AG04449 (cell line): ENCODE data around the gene CDH10.

Experiments
- CTCF ChIA-PET: fragments of 350-600 bp; formaldehyde crosslinking; extraction: SDS; loops from one replicate; lab custom pipeline; 2021; ENCODE audit warnings: antibody characterized with exemption; lab: Yijun Ruan, JAX
- POLR2A ChIA-PET: fragments of 400-600, 350-600 bp; formaldehyde crosslinking; extraction: SDS; loops from one replicate; lab custom pipeline; 2020; ENCODE audit warnings: antibody characterized with exemption, inconsistent platforms; lab: Yijun Ruan, JAX
- DNase-seq: peaks from one replicate; pipeline ENCODE4 v3.0.0-alpha.2; 2010; ENCODE audit warnings: low read depth, low spot score
- H3K4me3 ChIP-seq: 2 replicates; pipeline ENCODE4 v1.5.1; 2011; ENCODE audit warnings: low read depth, mild to moderate bottlenecking, control low read depth, low read length
- TF ChIP-seq, protein P1 (sequence below): IDR thresholded peaks from one replicate; pipeline ENCODE4 v1.5.1; 2011; ENCODE audit warnings: mild to moderate bottlenecking, moderate library complexity, low read length, control low read depth, inconsistent platforms; ENCODE audit not compliant: insufficient read depth; ENCODE audit errors: missing control alignments

CDH10 gene

DNA sequence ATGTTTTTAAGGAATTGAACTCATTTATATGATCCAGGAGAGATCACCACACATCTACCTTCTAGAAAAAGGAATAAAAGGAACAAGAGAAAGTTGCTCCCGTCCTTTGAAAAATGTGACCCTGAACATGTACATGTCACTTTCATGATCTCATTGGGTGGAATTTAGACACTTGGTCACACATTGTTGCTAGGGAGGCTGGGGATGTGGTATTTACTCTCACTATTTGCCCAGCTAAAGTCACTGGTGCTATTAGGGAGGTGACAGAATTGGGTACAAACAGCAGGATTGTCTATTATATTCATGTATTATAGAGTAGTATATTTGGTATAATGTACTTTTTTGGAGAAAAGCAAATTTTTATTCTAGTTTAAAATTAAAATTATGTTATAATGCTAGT, 2.1 kb upstream of the CDH10 start:
- DNase-seq = no peak
- TF ChIP-seq, protein P1, sequence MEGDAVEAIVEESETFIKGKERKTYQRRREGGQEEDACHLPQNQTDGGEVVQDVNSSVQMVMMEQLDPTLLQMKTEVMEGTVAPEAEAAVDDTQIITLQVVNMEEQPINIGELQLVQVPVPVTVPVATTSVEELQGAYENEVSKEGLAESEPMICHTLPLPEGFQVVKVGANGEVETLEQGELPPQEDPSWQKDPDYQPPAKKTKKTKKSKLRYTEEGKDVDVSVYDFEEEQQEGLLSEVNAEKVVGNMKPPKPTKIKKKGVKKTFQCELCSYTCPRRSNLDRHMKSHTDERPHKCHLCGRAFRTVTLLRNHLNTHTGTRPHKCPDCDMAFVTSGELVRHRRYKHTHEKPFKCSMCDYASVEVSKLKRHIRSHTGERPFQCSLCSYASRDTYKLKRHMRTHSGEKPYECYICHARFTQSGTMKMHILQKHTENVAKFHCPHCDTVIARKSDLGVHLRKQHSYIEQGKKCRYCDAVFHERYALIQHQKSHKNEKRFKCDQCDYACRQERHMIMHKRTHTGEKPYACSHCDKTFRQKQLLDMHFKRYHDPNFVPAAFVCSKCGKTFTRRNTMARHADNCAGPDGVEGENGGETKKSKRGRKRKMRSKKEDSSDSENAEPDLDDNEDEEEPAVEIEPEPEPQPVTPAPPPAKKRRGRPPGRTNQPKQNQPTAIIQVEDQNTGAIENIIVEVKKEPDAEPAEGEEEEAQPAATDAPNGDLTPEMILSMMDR = no peak
- POLR2A ChIA-PET = no interaction called here
- no peak overlapping the region for H3K4me3 ChIP-seq
- CTCF ChIA-PET = interaction anchor here (1.3 kb wide), 1 partner anchor 359 kb away, joined by 5 read pairs; no protein-coding TSS in a partner anchor

DNA sequence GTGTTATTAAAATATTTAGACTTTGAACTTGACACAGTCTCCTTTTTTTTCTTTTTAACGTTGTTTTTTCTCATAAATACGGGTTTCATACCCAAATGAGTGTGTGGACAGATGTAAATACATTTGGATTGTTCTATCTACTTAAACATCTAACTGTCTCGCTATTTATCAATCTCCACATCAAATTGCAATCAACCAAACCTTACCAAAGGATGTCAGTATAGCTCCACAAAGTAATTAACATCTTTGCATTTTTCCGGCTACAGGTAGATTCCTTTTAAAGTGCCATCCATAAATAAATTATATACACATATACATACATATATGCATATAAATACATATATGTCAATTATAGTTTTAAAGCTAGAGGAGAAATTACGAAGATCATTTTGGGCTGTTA, 705 bp upstream of the CDH10 start:
- ChIA-PET CTCF (interaction anchor here (1.3 kb wide), 1 partner anchor 361 kb away, joined by 5 read pairs; no protein-coding TSS in a partner anchor), POLR2A (no interaction called here)
- no peak overlapping the region for H3K4me3 ChIP-seq
- TF ChIP-seq, protein P1 = no peak
- DNase-seq = no peak

GRCh38 chr5:24643880-24644279, 898 bp downstream of the CDH10 start:
- no peak for DNase-seq
- POLR2A ChIA-PET = no interaction called here
- CTCF ChIA-PET = interaction anchor here (0.9 kb wide), 1 partner anchor 364 kb away, joined by 3 read pairs; no protein-coding TSS in a partner anchor
- peak overlapping the region; percentile 51 for H3K4me3 ChIP-seq
- TF ChIP-seq, protein P1 = no peak

DNA sequence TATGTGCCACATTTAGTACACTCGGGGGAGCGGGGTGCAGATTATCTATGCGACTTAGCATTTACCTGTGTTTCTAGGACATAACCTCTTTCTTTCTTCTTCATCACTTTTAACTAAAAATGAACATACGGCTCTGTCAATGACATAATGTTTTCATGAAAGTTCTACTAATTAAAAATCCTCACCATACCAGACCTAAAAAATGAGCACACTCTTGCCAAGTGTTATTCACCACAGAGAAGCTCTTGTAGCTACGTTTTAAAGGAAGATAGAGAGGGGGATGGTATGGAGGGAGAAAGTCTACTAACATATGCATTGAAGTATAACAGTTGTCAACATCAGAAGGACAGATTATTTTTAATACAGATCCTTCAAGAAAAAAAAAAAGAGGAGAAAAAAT, 1.6 kb downstream of the CDH10 start:
- POLR2A ChIA-PET = no interaction called here
- TF ChIP-seq, protein P1 = no peak
- no peak for DNase-seq
- H3K4me3 ChIP-seq = no peak overlapping the region
- CTCF ChIA-PET = interaction anchor here (0.9 kb wide), 1 partner anchor 365 kb away, joined by 3 read pairs; no protein-coding TSS in a partner anchor

DNA sequence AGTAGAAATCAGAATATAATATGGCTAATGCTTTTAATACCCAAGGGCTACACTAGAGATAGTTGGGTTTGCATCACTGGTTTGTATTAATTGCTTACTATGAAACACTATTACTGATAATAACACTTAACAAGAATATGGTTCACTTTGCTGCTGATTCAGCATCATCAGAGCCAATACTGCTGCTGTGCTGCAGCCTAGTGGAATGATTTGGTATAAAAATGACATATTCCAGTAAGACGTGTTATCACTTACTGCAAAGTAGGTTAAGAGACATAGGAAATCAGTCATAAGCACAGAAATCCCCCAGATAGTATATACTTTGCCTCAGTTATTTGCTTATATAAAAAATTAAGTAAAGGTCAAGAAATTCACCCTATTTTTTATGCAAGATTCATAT, 2.8 kb downstream of the CDH10 start:
- DNase-seq = no peak
- POLR2A ChIA-PET = no interaction called here
- TF ChIP-seq, protein P1 = peak; percentile 49
- CTCF ChIA-PET = no interaction called here
- no peak overlapping the region for H3K4me3 ChIP-seq

DNA sequence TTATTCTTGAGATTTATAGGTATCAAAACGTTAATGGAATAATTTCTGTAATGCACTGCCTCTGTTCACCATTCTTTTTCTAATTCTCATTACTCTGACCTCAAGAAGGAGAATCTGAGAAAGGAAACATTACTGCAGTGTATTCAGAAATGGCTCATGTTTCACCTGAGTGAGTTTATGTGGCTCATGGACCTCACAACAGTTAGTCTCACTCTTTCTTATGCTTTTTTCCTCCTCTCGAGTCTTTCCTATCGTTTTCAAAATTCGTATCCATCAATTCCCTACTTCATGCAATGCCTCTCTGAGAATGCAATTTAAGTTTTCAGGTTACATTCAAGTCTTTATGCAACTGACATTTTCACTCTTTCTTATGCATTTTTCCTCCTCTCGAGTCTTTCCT, 9.6 kb downstream of the CDH10 start:
- POLR2A ChIA-PET = no interaction called here
- TF ChIP-seq, protein P1 = no peak
- CTCF ChIA-PET = interaction anchor here (0.8 to 2.9 kb wide), 2 partner anchors 146 to 372 kb away, joined by 3 to 24 read pairs; no protein-coding TSS in a partner anchor
- no peak for DNase-seq
- no peak overlapping the region for H3K4me3 ChIP-seq
